Middle frontal gyrus (tissue), 1 donor: ENCODE results near the gene DNAH9.

Experiments
- DNase-seq: peaks from one replicate; pipeline ENCODE4 v3.0.0-alpha.2; 2015; ENCODE audit warnings: low spot score; ENCODE audit errors: extremely low spot score

The DNAH9 gene

DNA sequence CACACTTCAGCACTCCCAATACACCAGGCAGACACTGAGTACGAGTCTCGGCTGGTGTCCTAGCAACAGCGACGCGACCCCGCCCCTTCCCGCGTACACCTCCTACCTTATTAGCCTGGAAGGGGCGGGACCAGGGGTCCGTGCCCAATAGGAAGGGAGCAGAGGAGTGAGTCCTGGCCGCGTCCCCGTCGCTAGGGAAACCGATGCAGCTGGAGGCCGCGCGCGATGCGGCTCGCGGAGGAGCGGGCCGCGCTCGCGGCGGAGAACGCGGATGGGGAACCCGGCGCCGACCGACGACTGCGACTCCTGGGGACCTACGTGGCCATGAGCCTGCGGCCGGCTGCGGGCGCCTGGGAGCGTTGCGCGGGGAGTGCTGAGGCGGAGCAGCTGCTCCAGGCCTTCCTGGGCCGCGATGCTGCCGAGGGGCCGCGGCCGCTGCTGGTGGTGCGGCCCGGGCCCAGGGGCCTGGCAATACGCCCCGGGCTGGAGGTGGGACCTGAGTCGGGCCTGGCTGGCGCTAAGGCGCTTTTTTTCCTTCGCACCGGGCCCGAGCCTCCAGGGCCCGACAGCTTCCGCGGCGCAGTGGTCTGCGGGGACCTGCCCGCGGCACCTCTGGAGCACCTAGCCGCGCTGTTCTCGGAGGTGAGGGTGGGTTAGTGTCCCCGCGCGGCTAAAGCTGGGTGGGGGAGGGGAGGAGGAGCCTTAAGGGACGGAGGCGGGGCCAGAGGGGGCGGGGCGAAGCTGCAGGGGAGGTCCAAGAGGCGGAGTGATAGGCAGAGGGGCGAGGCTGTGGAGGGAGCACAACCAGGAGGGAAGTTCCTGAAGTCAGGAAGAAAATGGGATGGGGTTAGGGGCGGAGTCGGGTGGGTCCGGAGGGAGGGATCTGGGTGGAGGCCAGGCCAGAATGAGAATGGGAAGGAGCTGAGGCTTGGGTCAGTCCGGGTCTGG, at the start of gene DNAH9:
Gene DNAH9 (plus strand): TSS at position 197 of the 948 bp plus-strand sequence. CDS start 29 bp downstream, at position 226.
- DNase-seq: peak; percentile 84

GRCh38 chr17:11550431-11550830, 47.8 kb upstream of the DNAH9 start:
- DNase-seq: no peak

- peak; percentile 13 for DNase-seq
These were observed 46.8 kb upstream of the DNAH9 start for GRCh38 chr17:11551442-11551841.

DNA sequence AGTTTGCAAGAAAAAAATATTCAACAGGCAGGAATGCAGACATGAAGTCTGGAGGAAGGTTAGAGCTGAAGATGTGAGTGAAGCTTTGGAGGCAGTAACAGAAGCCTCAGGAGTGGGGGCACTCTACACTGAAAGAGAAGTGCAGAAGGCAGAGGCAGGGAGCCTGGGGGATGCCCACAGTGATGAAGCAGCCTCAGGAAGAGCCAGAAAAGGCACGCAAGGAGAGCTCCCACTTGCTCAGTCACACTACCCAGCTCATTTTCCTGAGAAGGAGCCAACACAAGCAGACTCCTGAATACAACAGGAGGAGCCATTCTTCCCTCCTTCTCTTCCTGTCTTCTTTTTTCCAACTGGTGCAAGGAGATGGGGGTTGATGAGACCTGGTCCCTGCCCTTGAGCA, 45.1 kb upstream of the DNAH9 start:
- no peak for DNase-seq

- peak; percentile 9 for DNase-seq
These were observed 44.2 kb upstream of the DNAH9 start for GRCh38 chr17:11554042-11554441.

GRCh38 chr17:11554542-11554941, 43.7 kb upstream of the DNAH9 start:
- DNase-seq: no peak

DNA sequence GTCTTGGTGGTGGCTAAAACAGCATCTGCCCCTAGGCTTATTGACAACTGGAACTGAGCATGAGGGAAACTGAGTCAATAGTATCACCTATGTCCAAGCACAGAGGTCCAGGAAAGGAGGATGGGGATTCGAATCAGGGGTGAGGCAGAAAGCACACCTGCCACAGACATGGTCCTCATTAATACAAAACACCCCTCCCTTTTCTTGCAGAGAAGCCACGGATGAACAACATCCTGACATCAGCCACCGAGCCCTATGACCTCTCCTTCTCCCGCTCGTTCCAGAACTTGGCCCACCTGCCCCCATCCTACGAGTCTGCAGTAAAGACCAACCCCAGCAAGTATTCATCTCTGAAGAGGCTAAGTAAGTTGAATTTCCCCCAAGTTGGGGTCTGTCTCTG, 42.7 kb upstream of the DNAH9 start:
- no peak for DNase-seq

DNA sequence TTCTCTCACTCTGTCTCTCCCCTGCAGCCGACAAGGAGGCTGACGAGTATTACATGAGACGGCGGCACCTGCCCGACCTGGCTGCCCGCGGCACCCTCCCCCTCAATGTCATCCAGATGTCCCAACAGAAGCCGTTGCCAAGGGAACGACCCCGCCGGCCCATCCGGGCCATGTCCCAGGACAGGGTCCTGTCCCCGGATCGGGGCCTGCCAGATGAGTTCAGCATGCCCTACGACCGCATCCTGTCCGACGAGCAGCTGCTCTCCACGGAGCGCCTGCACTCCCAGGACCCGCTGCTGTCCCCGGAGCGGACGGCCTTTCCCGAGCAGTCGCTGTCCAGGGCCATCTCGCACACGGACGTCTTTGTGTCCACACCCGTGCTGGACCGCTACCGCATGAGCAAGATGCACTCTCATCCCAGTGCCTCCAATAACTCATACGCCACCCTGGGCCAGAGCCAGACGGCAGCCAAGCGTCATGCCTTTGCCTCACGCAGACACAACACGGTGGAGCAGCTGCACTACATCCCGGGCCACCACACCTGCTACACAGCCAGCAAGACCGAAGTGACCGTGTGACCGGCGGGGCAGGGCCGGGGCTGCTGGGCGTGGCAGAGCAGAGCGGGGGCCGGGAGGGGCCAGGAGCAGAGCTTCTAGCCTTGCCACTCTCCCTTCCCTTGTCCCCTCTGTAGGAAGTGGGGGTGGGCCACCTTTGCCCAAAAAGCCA, 40.4 kb upstream of the DNAH9 start:
- DNase-seq: no peak

GRCh38 chr17:11558681-11559234, 39.5 kb upstream of the DNAH9 start:
- DNase-seq: no peak

GRCh38 chr17:11559601-11560000, 38.7 kb upstream of the DNAH9 start:
- no peak for DNase-seq

DNA sequence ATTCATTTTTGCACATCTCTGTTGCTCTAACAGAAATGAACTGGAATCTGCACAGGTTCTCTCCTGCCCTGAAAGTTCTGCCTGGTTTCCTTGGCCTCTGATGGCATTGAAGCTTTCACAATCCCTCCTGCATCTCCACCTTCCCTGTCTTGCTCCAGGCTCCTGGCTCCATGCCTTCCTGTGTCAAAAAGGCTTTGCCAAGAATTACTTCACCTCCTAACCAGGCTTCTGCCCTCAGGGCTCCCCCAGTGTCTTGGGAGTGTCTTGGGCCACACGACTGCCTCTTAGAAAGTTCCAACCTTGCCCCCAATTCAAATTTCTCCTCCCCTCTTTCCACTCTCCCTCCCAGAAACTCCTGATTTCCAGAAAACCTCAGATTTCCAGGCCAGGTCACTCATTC, 37.0 kb upstream of the DNAH9 start:
- DNase-seq: no peak

- no peak for DNase-seq
These were observed 36.6 kb upstream of the DNAH9 start for GRCh38 chr17:11561702-11562101.

GRCh38 chr17:11564589-11565380, 33.5 kb upstream of the DNAH9 start:
- DNase-seq: no peak

- DNase-seq: no peak
These were observed 32.7 kb upstream of the DNAH9 start for GRCh38 chr17:11565591-11565990.

GRCh38 chr17:11578998-11579397, 19.3 kb upstream of the DNAH9 start:
- no peak for DNase-seq

DNA sequence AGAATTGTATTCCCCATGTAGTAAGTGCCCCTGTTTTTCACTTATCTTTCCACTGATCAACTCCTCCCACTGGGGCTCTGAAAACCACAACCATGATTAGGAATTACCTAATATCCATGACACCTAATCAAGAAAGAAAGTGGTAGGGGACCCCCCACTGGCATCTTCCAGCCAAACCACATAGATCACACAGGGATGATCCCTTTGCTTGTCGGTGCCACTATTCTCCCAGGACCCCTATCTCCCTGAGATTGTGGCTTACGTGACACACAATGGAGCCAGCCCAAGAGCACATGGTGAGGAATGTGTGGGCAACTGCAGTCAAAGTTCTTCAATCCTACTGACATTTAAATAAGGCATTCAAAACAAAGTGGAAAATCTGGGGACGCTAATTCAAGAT, 17.6 kb upstream of the DNAH9 start:
- no peak for DNase-seq

GRCh38 chr17:11582217-11582616, 16.1 kb upstream of the DNAH9 start:
- no peak for DNase-seq

DNA sequence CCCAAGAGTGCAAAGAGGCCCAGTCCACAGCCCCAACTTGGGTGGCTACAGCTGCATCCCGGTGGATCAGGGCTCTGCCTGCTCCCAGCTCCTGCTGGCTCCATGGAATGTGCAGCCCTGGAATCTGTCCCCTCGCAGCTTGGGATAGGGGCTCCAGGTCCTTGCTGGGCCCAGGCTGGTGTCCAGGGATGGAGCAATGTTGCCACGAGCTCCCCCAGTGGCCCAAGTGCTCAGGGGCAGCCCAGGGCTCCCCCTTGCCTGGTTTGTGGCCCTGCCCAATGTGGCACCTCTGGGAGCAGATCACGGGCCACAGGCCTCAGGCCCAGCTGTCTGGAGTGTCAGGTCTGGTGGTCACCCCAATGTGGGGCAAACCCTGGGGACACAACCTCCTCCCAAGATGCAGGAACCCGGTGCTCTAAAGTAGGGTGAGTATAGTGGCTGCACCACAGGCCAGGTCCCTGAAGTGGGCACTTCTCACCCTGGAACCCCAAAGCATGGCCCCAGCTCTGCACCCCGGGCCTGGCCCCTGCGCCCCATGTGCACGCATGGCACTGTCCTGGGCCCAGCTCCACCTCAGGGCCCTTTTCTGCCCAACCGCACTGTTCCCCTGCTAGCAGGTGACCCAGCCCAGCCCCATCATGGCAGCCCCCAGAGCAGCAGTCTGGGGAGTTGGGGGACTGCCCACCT, 14.8 kb upstream of the DNAH9 start:
- DNase-seq: no peak

DNA sequence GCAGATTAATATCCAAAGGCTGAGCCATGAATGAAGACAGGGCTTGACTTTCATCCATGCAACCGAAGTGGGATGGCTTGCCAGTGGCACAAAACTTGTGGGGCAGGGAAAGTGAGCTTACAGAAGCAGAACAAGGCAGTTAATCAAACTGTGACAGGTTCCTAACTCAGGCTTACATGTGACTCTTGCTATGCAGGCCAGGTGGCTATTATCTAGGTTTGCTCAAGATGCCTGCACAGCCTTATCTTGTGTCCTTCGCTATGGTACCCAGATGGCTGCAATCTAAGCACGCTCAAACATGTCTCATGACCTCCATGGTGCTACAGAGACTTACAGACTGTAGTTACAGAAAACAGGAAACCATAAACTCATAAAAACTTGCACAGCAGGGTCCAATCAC, 8.6 kb upstream of the DNAH9 start:
- no peak for DNase-seq

DNA sequence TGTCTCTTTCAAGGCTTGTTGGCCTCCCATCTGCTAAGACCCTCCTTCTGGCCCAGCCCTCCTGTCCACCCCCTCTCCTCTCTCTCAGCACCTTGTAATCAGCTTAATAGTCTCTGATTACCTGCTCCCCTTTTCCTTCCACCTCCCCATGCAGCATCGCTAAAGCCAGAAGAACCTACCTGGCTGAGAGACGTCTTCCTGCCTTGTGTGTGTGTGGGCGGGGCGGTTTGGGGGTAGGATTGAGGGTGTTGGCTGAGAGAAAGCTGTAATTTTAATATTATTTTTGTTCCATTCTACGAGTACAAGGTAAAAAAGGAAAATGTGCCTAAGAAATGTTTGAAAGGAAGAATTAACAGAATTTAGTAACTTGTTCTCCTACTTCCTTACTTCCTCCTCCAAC, 3.4 kb downstream of the DNAH9 start:
- DNase-seq: no peak

DNA sequence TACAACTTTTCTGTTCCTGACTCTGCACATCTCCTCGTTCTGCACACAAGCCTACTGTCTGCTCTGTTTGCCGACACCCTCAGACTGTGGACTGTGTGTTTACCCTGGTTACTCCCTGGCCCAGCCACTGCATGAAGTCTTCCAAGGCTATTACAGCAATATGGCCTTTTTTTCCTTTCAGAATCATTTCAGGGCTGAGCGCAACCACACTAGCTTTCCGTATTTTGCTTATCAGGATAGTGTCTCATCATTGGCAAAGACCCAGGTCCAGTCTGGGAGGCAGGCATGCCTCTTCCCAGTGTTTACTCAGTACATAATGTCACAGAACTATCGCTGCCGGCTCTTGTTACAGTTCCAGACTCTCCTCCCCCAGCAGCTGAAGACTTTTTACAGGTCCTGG, 10.1 kb downstream of the DNAH9 start:
- no peak for DNase-seq
